SK-N-DZ (cell line): ENCODE data around the gene ABCF3.

ENCODE experiments used
- DNase-seq: peaks from one replicate; pipeline ENCODE4 v3.0.0-alpha.2; 2015; ENCODE audit warnings: low spot score

Gene ABCF3

GRCh38 chr3:184185461-184186183 lies 377 bp upstream of the ABCF3 start:
- peak; percentile 100 for DNase-seq

GRCh38 chr3:184186902-184187207 lies 856 bp downstream of the ABCF3 start:
- no peak for DNase-seq

GRCh38 chr3:184188080-184188479 lies 2.1 kb downstream of the ABCF3 start:
- no peak for DNase-seq

GRCh38 chr3:184189421-184189820 lies 3.4 kb downstream of the ABCF3 start:
- no peak for DNase-seq

- DNase-seq: no peak
Measured at GRCh38 chr3:184192889-184193288, 6.9 kb downstream of the ABCF3 start.

- DNase-seq: no peak
Measured at GRCh38 chr3:184193991-184194539, 8.1 kb downstream of the ABCF3 start.

GRCh38 chr3:184196536-184196935 lies 10.5 kb downstream of the ABCF3 start:
- DNase-seq: no peak

GRCh38 chr3:184198509-184198908 lies 12.5 kb downstream of the ABCF3 start:
- DNase-seq: no peak

- peak; percentile 45 for DNase-seq
Measured at GRCh38 chr3:184200825-184201224, 14.8 kb downstream of the ABCF3 start.

GRCh38 chr3:184203526-184203925 lies 17.5 kb downstream of the ABCF3 start:
- no peak for DNase-seq

- DNase-seq: no peak
Measured at GRCh38 chr3:184209146-184209923, 23.3 kb downstream of the ABCF3 start.

- DNase-seq: peak; percentile 99
Measured at GRCh38 chr3:184211297-184211696, 25.3 kb downstream of the ABCF3 start.

GRCh38 chr3:184211718-184212117 lies 25.7 kb downstream of the ABCF3 start:
- DNase-seq: peak; percentile 91

GRCh38 chr3:184218814-184219213 lies 32.8 kb downstream of the ABCF3 start:
- no peak for DNase-seq

GRCh38 chr3:184222521-184222920 lies 36.5 kb downstream of the ABCF3 start:
- no peak for DNase-seq

GRCh38 chr3:184223946-184224345 lies 37.9 kb downstream of the ABCF3 start:
- DNase-seq: no peak

GRCh38 chr3:184227481-184227935 lies 41.5 kb downstream of the ABCF3 start:
- DNase-seq: peak; percentile 68

- DNase-seq: no peak
Measured at GRCh38 chr3:184228376-184229137, 42.6 kb downstream of the ABCF3 start.

GRCh38 chr3:184229394-184230080 lies 43.5 kb downstream of the ABCF3 start, which contains the start of gene VWA5B2:
Gene VWA5B2, plus strand, starts transcription at chr3:184229585. Its CDS starts 944 bp downstream, at chr3:184230529.
- DNase-seq: peak; percentile 85

- no peak for DNase-seq
Measured at GRCh38 chr3:184230081-184230602, 44.1 kb downstream of the ABCF3 start.
